ENCODE data around the gene USP38.
"Not testable (repeated sequence)": the region's sequence is repeated elsewhere in the genome, so short reads cannot be mapped to it uniquely, and the experiment has no call there.

USP38 gene

GRCh38 chr4:143262838-143263237, 78.1 kb downstream of the USP38 start:
- no peak for DNase-seq (ENCODE audit: low read depth, low spot score)

- DNase-seq (ENCODE audit: low read depth, low spot score) = not testable (repeated sequence)
Measured at GRCh38 chr4:143267690-143268089, 83.0 kb downstream of the USP38 start.

- no peak for DNase-seq (ENCODE audit: low read depth, low spot score)
Measured at GRCh38 chr4:143270256-143270838, 85.6 kb downstream of the USP38 start.

Measured in activated CD4-positive, CD25-positive, alpha-beta regulatory T cell treated with anti-CD3 and anti-CD28 coated beads, Interleukin-2, amount 50 U/mL, for 16 hours (primary cell).